Upper lobe of left lung (tissue), 4 donors: ENCODE data around the gene TSPAN19.

Experiments used
- EP300 ChIP-seq, 4 donors: sonication (generic); formaldehyde crosslinking; IDR thresholded peaks; one replicate each; pipeline ENCODE4 v1.5.1; 2017; ENCODE audit warnings: antibody characterized with exemption in 4 of 4, control low read depth in 2 of 4
- POLR2A ChIP-seq, 4 donors: fragments of 450-650 bp; IDR thresholded peaks; one replicate each; pipeline ENCODE4 v1.5.1; 2016 to 2017; ENCODE audit warnings: antibody characterized with exemption in 4 of 4, mild to moderate bottlenecking in 2 of 4
- TF ChIP-seq, protein P1 (sequence below), 6 experiments: fragments of 450-650 bp in 4 of 6; fragments of 200-600 bp in 2 of 6; sonication (generic) in 2 of 6; IDR thresholded peaks; one replicate each; pipeline ENCODE4 v1.5.1; 2016 to 2019; ENCODE audit warnings: antibody characterized with exemption in 6 of 6

DNA sequence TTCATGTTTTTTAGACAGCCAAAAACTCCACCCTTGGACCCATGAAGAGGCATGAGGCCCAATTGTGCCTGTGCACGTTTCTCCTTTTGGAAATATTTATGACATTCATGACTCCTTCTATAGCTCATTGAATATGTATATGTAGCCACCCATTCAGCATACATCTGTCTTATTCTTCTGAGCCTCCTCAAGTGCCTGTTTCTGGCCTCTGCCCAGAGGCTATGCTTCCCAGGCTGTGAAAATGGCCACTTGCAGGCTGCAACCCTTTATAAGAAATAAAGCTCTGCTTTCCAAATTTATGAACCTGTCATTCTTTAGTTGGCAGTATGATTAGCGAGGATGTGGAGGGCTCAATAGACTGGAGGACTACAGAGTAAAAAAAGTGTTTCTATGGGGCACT, 35.3 kb downstream of the TSPAN19 start:
- TF ChIP-seq POLR2A (IDR thresholded peaks at IDR 0.05) (no peak), EP300 (IDR thresholded peaks at IDR 0.05) (no peak)
- TF ChIP-seq, protein P1, sequence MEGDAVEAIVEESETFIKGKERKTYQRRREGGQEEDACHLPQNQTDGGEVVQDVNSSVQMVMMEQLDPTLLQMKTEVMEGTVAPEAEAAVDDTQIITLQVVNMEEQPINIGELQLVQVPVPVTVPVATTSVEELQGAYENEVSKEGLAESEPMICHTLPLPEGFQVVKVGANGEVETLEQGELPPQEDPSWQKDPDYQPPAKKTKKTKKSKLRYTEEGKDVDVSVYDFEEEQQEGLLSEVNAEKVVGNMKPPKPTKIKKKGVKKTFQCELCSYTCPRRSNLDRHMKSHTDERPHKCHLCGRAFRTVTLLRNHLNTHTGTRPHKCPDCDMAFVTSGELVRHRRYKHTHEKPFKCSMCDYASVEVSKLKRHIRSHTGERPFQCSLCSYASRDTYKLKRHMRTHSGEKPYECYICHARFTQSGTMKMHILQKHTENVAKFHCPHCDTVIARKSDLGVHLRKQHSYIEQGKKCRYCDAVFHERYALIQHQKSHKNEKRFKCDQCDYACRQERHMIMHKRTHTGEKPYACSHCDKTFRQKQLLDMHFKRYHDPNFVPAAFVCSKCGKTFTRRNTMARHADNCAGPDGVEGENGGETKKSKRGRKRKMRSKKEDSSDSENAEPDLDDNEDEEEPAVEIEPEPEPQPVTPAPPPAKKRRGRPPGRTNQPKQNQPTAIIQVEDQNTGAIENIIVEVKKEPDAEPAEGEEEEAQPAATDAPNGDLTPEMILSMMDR (IDR thresholded peaks at IDR 0.05), result no peak
